ENCODE measurements around the gene FHAD1. TPM values are rescaled to one million over a fixed set of nuclear protein-coding genes. Genes with fewer than 3 reads are reported as not detected.

The FHAD1 gene
- total and polyA plus RNA-seq, 9 donors, result 0.82 to 2.1 (median 1.3) TPM

- H3K27me3 ChIP-seq (ENCODE audit: control insufficient read depth, insufficient read depth, low read length), result peaks cover 3% of the 10 kb centered on the region
- H3K4me1 ChIP-seq (ENCODE audit: control insufficient read depth, insufficient read depth, low read length), result peaks cover 36% of the 10 kb centered on the region
- no peaks in the 10 kb centered on the region for H3K36me3 ChIP-seq (ENCODE audit: control insufficient read depth, insufficient read depth, low read length)
- peak; percentile 94 for DNase-seq
- H3K9me3 ChIP-seq (replicated peaks; ENCODE audit: control insufficient read depth, low read depth, low read length), result no peaks in the 10 kb centered on the region
- 41% methylated on average over 6 of the region's 11 CpGs for WGBS (ENCODE audit: insufficient coverage)
- peak overlapping the region; percentile 62 for H3K27ac ChIP-seq (ENCODE audit: low read length)
- no peak overlapping the region for H3K4me3 ChIP-seq (ENCODE audit: low read length)
These were observed 159.9 kb downstream of the FHAD1 start for GRCh38 chr1:15406614-15407559.

GRCh38 chr1:15407580-15407979, 160.6 kb downstream of the FHAD1 start:
- Histone ChIP-seq H3K9me3 (replicated peaks; ENCODE audit: control insufficient read depth, low read depth, low read length) (no peaks in the 10 kb centered on the region), H3K36me3 (ENCODE audit: control insufficient read depth, insufficient read depth, low read length) (no peaks in the 10 kb centered on the region), H3K27me3 (ENCODE audit: control insufficient read depth, insufficient read depth, low read length) (peaks cover 3% of the 10 kb centered on the region), H3K27ac (ENCODE audit: low read length) (peak overlapping the region; percentile 62), H3K4me3 (ENCODE audit: low read length) (no peak overlapping the region), H3K4me1 (ENCODE audit: control insufficient read depth, insufficient read depth, low read length) (peaks cover 43% of the 10 kb centered on the region)
- WGBS (ENCODE audit: insufficient coverage), result 36% methylated on average over 6 of the region's 7 CpGs
- DNase-seq, result no peak

GRCh38 chr1:15408890-15409387, 161.9 kb downstream of the FHAD1 start:
- Histone ChIP-seq H3K36me3 (ENCODE audit: control insufficient read depth, insufficient read depth, low read length) (no peaks in the 10 kb centered on the region), H3K27ac (ENCODE audit: low read length) (peak overlapping the region; percentile 60), H3K4me1 (ENCODE audit: control insufficient read depth, insufficient read depth, low read length) (peaks cover 56% of the 10 kb centered on the region), H3K9me3 (replicated peaks; ENCODE audit: control insufficient read depth, low read depth, low read length) (no peaks in the 10 kb centered on the region), H3K27me3 (ENCODE audit: control insufficient read depth, insufficient read depth, low read length) (peaks cover 3% of the 10 kb centered on the region), H3K4me3 (ENCODE audit: low read length) (peak overlapping the region; percentile 79)
- 18% methylated on average over 13 of the region's 14 CpGs for WGBS (ENCODE audit: insufficient coverage)
- no peak for DNase-seq

GRCh38 chr1:15409388-15410222, 162.6 kb downstream of the FHAD1 start, which contains the start of gene EFHD2:
Gene EFHD2 (plus strand): TSS chr1:15409888. CDS start chr1:15409972, 84 bp downstream.
- WGBS (ENCODE audit: insufficient coverage), result under 1% methylated on average over 89 of the region's 99 CpGs
- Histone ChIP-seq H3K36me3 (ENCODE audit: control insufficient read depth, insufficient read depth, low read length) (peaks cover 5% of the 10 kb centered on the region), H3K27me3 (ENCODE audit: control insufficient read depth, insufficient read depth, low read length) (peaks cover 3% of the 10 kb centered on the region), H3K4me1 (ENCODE audit: control insufficient read depth, insufficient read depth, low read length) (peaks cover 59% of the 10 kb centered on the region), H3K9me3 (replicated peaks; ENCODE audit: control insufficient read depth, low read depth, low read length) (no peaks in the 10 kb centered on the region), H3K4me3 (ENCODE audit: low read length) (peak within 1 kb of the TSS; percentile 79), H3K27ac (ENCODE audit: low read length) (peak within 1 kb of the TSS; percentile 60)
- DNase-seq, result peak; percentile 94

- peak overlapping the region; percentile 79 for H3K4me3 ChIP-seq (ENCODE audit: low read length)
- peaks cover 60% of the 10 kb centered on the region for H3K4me1 ChIP-seq (ENCODE audit: control insufficient read depth, insufficient read depth, low read length)
- H3K27ac ChIP-seq (ENCODE audit: low read length), result no peak overlapping the region
- H3K36me3 ChIP-seq (ENCODE audit: control insufficient read depth, insufficient read depth, low read length), result peaks cover 5% of the 10 kb centered on the region
- H3K27me3 ChIP-seq (ENCODE audit: control insufficient read depth, insufficient read depth, low read length), result peaks cover 3% of the 10 kb centered on the region
- DNase-seq, result no peak
- WGBS (ENCODE audit: insufficient coverage), result under 1% methylated on average over 53 of the region's 53 CpGs
- H3K9me3 ChIP-seq (replicated peaks; ENCODE audit: control insufficient read depth, low read depth, low read length), result no peaks in the 10 kb centered on the region
These were observed 163.3 kb downstream of the FHAD1 start for GRCh38 chr1:15410223-15410883.

GRCh38 chr1:15410884-15411245, 163.8 kb downstream of the FHAD1 start:
- Histone ChIP-seq H3K4me1 (ENCODE audit: control insufficient read depth, insufficient read depth, low read length) (peaks cover 63% of the 10 kb centered on the region), H3K4me3 (ENCODE audit: low read length) (peak overlapping the region; percentile 79), H3K27me3 (ENCODE audit: control insufficient read depth, insufficient read depth, low read length) (peaks cover 3% of the 10 kb centered on the region), H3K9me3 (replicated peaks; ENCODE audit: control insufficient read depth, low read depth, low read length) (no peaks in the 10 kb centered on the region), H3K36me3 (ENCODE audit: control insufficient read depth, insufficient read depth, low read length) (peaks cover 5% of the 10 kb centered on the region), H3K27ac (ENCODE audit: low read length) (no peak overlapping the region)
- no peak for DNase-seq
- 33% methylated on average over 7 of the region's 11 CpGs for WGBS (ENCODE audit: insufficient coverage)

GRCh38 chr1:15411593-15412137, 164.6 kb downstream of the FHAD1 start:
- Histone ChIP-seq H3K36me3 (ENCODE audit: control insufficient read depth, insufficient read depth, low read length) (peaks cover 5% of the 10 kb centered on the region), H3K4me3 (ENCODE audit: low read length) (peak overlapping the region; percentile 79), H3K27ac (ENCODE audit: low read length) (no peak overlapping the region), H3K4me1 (ENCODE audit: control insufficient read depth, insufficient read depth, low read length) (peaks cover 68% of the 10 kb centered on the region), H3K27me3 (ENCODE audit: control insufficient read depth, insufficient read depth, low read length) (peaks cover 3% of the 10 kb centered on the region), H3K9me3 (replicated peaks; ENCODE audit: control insufficient read depth, low read depth, low read length) (no peaks in the 10 kb centered on the region)
- 54% methylated on average over 6 of the region's 12 CpGs for WGBS (ENCODE audit: insufficient coverage)
- peak; percentile 69 for DNase-seq

- Histone ChIP-seq H3K27ac (ENCODE audit: low read length) (no peak overlapping the region), H3K4me3 (ENCODE audit: low read length) (peak overlapping the region; percentile 13), H3K9me3 (replicated peaks; ENCODE audit: control insufficient read depth, low read depth, low read length) (no peaks in the 10 kb centered on the region), H3K36me3 (ENCODE audit: control insufficient read depth, insufficient read depth, low read length) (peaks cover 5% of the 10 kb centered on the region), H3K4me1 (ENCODE audit: control insufficient read depth, insufficient read depth, low read length) (peaks cover 63% of the 10 kb centered on the region), H3K27me3 (ENCODE audit: control insufficient read depth, insufficient read depth, low read length) (peaks cover 3% of the 10 kb centered on the region)
- WGBS (ENCODE audit: insufficient coverage), result 46% methylated on average over 10 of the region's 16 CpGs
- no peak for DNase-seq
These were observed 165.3 kb downstream of the FHAD1 start for GRCh38 chr1:15412175-15412800.

- 81% methylated on average over 10 of the region's 11 CpGs for WGBS (ENCODE audit: insufficient coverage)
- Histone ChIP-seq H3K36me3 (ENCODE audit: control insufficient read depth, insufficient read depth, low read length) (peaks cover 5% of the 10 kb centered on the region), H3K9me3 (replicated peaks; ENCODE audit: control insufficient read depth, low read depth, low read length) (no peaks in the 10 kb centered on the region), H3K27me3 (ENCODE audit: control insufficient read depth, insufficient read depth, low read length) (peaks cover 3% of the 10 kb centered on the region), H3K4me1 (ENCODE audit: control insufficient read depth, insufficient read depth, low read length) (peaks cover 59% of the 10 kb centered on the region), H3K4me3 (ENCODE audit: low read length) (no peak overlapping the region), H3K27ac (ENCODE audit: low read length) (no peak overlapping the region)
- no peak for DNase-seq
These were observed 165.8 kb downstream of the FHAD1 start for GRCh38 chr1:15412843-15413242.
